Panc1 (cell line): ENCODE data around the gene RBM44. TPM values are rescaled to one million over a fixed set of nuclear protein-coding genes. Genes with fewer than 3 reads are reported as not detected.
A peak's percentile ranks its signal among the peaks of the same experiment; 100 is the strongest.

Experiments used
- ATAC-seq: fragments of 200-7000 bp; cut with Tn5 transposase; 2 replicates; pipeline ENCODE4 v1.9.1; 2020; ENCODE audit warnings: mild to moderate bottlenecking, moderate library complexity
- BruUV-seq: library from RNA; stranded (reverse); fragments of 400-500 nt; replicated peaks from 2 replicates; lab custom pipeline; 2021; lab: Mats Ljungman, UMichigan
- CTCF ChIA-PET: fragments of 300-600 bp; sonication (Branson Sonifier 250); formaldehyde crosslinking; loops from one replicate; lab custom pipeline; 2022; ENCODE audit warnings: antibody characterized with exemption; lab: Charles Lee
- POLR2A ChIA-PET: fragments of 300-600 bp; sonication (Branson Sonifier 250); formaldehyde crosslinking; loops from one replicate; lab custom pipeline; 2022; ENCODE audit warnings: antibody characterized with exemption; lab: Charles Lee
- DNase-seq: peaks from one replicate; pipeline ENCODE4 v3.0.0-alpha.2; 2010; ENCODE audit warnings: low read depth, low spot score
- H3K27ac ChIP-seq: 2 replicates; pipeline ENCODE4 v1.5.1; 2011; ENCODE audit warnings: mild to moderate bottlenecking, low read length, inconsistent platforms
- H3K27me3 ChIP-seq: fragments of 200-500 bp; sonication (Bioruptor generic); 2 replicates; pipeline ENCODE4 v1.6.0; 2014; ENCODE audit warnings: low read length, inconsistent platforms; ENCODE audit not compliant: control insufficient read depth, insufficient read depth
- H3K36me3 ChIP-seq: fragments of 200-500 bp; sonication (Bioruptor generic); 2 replicates; pipeline ENCODE4 v1.5.1; 2014; ENCODE audit warnings: inconsistent platforms, mild to moderate bottlenecking, low read length, moderate library complexity; ENCODE audit not compliant: control insufficient read depth, insufficient read depth
- H3K4me1 ChIP-seq: 2 replicates; pipeline ENCODE4 v1.5.1; 2011; ENCODE audit warnings: inconsistent platforms, mild to moderate bottlenecking, low read length, moderate library complexity; ENCODE audit not compliant: control insufficient read depth, insufficient read depth
- H3K4me3 ChIP-seq, 2 experiments: 2 replicates each; pipeline ENCODE4 v1.5.1; 2011 to 2012; ENCODE audit warnings: low read depth in 2 of 2, low read length in 2 of 2, mild to moderate bottlenecking in 2 of 2, inconsistent platforms in 1 of 2, moderate library complexity in 1 of 2
- H3K9me3 ChIP-seq: fragments of 200-500 bp; sonication (Bioruptor generic); 2 replicates; pipeline ENCODE4 v1.5.1; 2014; ENCODE audit warnings: low read depth, mild to moderate bottlenecking, inconsistent platforms, low read length, moderate library complexity; ENCODE audit not compliant: control insufficient read depth, insufficient read depth
- POLR2AphosphoS5 ChIP-seq: IDR thresholded peaks from 2 replicates; pipeline ENCODE4 v1.6.1; 2012; ENCODE audit warnings: mild to moderate bottlenecking, low read depth, low read length, moderate library complexity
- SIN3A ChIP-seq: IDR thresholded peaks from 2 replicates; pipeline ENCODE4 v1.6.1; 2012; ENCODE audit warnings: low read depth, mild to moderate bottlenecking, low read length, moderate library complexity, borderline replicate concordance; ENCODE audit not compliant: insufficient read depth
- TCF7L2 ChIP-seq: IDR thresholded peaks from 2 replicates; pipeline ENCODE4 v1.6.1; 2011; ENCODE audit warnings: mild to moderate bottlenecking, low read depth, low read length, inconsistent platforms
- in situ Hi-C: cut with HindIII; loops from 2 replicates; pipeline ENCODE4 v1.10.0; 2016; ENCODE audit warnings: low sequenced_read_pairs, low pct_unique_long_range_greater_than_20kb
- intact Hi-C: fragments of 100-400 bp; cut with micrococcal nuclease; formaldehyde crosslinking; loops from one replicate; pipeline ENCODE4 v1.10.0; 2022; ENCODE audit not compliant: unreplicated experiment
- total RNA-seq: library from RNA; stranded (reverse); gene quantifications from one replicate; pipeline ENCODE4 v1.2.1, GENCODE V29; 2021; ENCODE audit not compliant: unreplicated experiment
- TF ChIP-seq, protein P1 (sequence below), 2 experiments: IDR thresholded peaks; 2 replicates each; pipeline ENCODE4 v1.6.1; 2011 to 2012; ENCODE audit warnings: low read depth in 2 of 2, control low read depth in 1 of 2, low read length in 1 of 2, mild to moderate bottlenecking in 1 of 2, moderate library complexity in 1 of 2; ENCODE audit not compliant: insufficient read depth in 1 of 2
- TF ChIP-seq, protein P2 (sequence below): fragments of 450-650 bp; IDR thresholded peaks from 2 replicates; pipeline ENCODE4 v1.5.1; 2017; ENCODE audit warnings: mild to moderate bottlenecking

Gene RBM44
- total RNA-seq, 1 experiment from 2014 or later: 0.90 TPM

DNA sequence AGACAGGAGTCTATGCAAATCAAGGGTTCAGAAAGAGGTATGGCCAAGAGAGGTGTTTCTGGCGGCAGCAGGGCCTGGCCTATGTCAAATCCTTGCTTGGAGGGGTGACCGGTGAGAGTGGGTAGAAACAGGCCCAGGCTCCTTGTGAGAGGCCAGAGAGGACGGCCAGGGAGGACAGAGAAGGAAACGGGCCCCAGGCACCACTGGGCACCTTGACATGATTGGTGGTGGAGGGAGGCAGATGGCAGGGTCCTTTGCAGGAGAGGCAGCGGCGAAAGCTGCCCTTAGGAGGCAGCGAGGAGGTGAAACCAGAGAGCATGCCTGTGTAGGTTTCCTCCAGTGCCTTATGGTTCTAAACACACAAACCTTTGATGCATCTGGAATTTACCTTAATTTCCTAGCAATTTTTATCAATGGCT lies 67.1 kb downstream of the RBM44 start:
- ATAC-seq: peak; percentile 65
- Histone ChIP-seq H3K27ac (peak overlapping the region; percentile 78), H3K36me3 (no peaks in the 10 kb centered on the region), H3K9me3 (no peaks in the 10 kb centered on the region), H3K27me3 (no peaks in the 10 kb centered on the region; the same call in 1 of the 2 replicates), H3K4me1 (peaks cover 49% of the 10 kb centered on the region), H3K4me3 (no peak overlapping the region)
- in situ Hi-C loops (no loop called here), intact Hi-C loops (no loop called here)
- BruUV-seq: no TSS peak
- no peak for DNase-seq
- POLR2A ChIA-PET: no interaction called here
- CTCF ChIA-PET: interaction anchor here (0.6 kb wide), 1 partner anchor 55 kb away, joined by 3 read pairs; no protein-coding TSS in a partner anchor
- TF ChIP-seq, protein P1, sequence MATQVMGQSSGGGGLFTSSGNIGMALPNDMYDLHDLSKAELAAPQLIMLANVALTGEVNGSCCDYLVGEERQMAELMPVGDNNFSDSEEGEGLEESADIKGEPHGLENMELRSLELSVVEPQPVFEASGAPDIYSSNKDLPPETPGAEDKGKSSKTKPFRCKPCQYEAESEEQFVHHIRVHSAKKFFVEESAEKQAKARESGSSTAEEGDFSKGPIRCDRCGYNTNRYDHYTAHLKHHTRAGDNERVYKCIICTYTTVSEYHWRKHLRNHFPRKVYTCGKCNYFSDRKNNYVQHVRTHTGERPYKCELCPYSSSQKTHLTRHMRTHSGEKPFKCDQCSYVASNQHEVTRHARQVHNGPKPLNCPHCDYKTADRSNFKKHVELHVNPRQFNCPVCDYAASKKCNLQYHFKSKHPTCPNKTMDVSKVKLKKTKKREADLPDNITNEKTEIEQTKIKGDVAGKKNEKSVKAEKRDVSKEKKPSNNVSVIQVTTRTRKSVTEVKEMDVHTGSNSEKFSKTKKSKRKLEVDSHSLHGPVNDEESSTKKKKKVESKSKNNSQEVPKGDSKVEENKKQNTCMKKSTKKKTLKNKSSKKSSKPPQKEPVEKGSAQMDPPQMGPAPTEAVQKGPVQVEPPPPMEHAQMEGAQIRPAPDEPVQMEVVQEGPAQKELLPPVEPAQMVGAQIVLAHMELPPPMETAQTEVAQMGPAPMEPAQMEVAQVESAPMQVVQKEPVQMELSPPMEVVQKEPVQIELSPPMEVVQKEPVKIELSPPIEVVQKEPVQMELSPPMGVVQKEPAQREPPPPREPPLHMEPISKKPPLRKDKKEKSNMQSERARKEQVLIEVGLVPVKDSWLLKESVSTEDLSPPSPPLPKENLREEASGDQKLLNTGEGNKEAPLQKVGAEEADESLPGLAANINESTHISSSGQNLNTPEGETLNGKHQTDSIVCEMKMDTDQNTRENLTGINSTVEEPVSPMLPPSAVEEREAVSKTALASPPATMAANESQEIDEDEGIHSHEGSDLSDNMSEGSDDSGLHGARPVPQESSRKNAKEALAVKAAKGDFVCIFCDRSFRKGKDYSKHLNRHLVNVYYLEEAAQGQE (IDR thresholded peaks at IDR 0.05; ENCODE audit: insufficient read depth in 1 of 2, low read depth in 2 of 2, low read length in 1 of 2): no peak
- no peak for TF ChIP-seq POLR2AphosphoS5
- TF ChIP-seq TCF7L2: no peak
- TF ChIP-seq, protein P2, sequence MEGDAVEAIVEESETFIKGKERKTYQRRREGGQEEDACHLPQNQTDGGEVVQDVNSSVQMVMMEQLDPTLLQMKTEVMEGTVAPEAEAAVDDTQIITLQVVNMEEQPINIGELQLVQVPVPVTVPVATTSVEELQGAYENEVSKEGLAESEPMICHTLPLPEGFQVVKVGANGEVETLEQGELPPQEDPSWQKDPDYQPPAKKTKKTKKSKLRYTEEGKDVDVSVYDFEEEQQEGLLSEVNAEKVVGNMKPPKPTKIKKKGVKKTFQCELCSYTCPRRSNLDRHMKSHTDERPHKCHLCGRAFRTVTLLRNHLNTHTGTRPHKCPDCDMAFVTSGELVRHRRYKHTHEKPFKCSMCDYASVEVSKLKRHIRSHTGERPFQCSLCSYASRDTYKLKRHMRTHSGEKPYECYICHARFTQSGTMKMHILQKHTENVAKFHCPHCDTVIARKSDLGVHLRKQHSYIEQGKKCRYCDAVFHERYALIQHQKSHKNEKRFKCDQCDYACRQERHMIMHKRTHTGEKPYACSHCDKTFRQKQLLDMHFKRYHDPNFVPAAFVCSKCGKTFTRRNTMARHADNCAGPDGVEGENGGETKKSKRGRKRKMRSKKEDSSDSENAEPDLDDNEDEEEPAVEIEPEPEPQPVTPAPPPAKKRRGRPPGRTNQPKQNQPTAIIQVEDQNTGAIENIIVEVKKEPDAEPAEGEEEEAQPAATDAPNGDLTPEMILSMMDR: no peak
- no peak for TF ChIP-seq SIN3A

DNA sequence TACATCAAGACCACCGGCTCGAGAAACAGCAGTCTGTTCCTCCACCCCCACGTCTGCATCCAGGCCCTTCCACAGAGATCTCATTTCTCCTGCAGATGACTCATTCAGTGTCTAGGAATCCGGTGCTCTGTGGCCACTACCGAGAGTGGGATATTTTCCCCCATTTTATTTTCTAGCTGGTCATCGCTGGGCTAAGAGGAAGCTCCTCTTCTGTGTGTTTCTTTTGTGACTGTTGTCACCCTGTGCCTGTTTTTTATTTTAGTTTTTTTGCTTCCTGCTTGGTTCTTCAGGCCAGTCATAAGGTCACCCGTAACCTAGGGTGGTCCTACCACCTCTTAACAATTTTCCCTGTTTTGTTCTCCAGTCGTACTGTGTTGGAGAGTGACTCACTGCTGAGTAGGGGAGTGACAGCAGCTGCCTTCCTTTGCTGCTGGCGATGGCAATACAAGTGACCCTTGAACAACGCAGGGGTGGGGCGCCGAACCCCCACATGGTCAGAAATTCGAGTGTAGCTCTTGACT lies 67.6 kb downstream of the RBM44 start:
- Histone ChIP-seq H3K4me3 (no peak overlapping the region; a peak in 1 of 4 replicates), H3K27ac (peak overlapping the region; percentile 78), H3K36me3 (no peaks in the 10 kb centered on the region), H3K9me3 (no peaks in the 10 kb centered on the region), H3K27me3 (no peaks in the 10 kb centered on the region), H3K4me1 (peaks cover 43% of the 10 kb centered on the region)
- no TSS peak for BruUV-seq
- intact Hi-C loops (no loop called here), in situ Hi-C loops (no loop called here)
- ChIA-PET CTCF (interaction anchor here (0.6 kb wide), 1 partner anchor 54 kb away, joined by 3 read pairs; no protein-coding TSS in a partner anchor), POLR2A (no interaction called here)
- DNase-seq (no peak), ATAC-seq (no peak; the same call in 1 of the 2 replicates)
- TF ChIP-seq, protein P2: no peak
- TF ChIP-seq, protein P1 (IDR thresholded peaks at IDR 0.05; ENCODE audit: insufficient read depth in 1 of 2, low read depth in 2 of 2, low read length in 1 of 2): no peak
- TF ChIP-seq TCF7L2 (no peak), POLR2AphosphoS5 (no peak), SIN3A (no peak)
